Spleen (tissue), 11 donors: ENCODE data around the gene LRRC8A. TPM values are rescaled to one million over a fixed set of nuclear protein-coding genes. Genes with fewer than 3 reads are reported as not detected.

ENCODE experiments used
- DNase-seq: peaks from one replicate; pipeline ENCODE4 v3.0.0-alpha.2; 2020
- H3K27ac ChIP-seq, 8 donors: fragments of 200-600 bp; sonication (generic) in 7 of 8; 1 replicate in 4 of 8; 2 replicates in 4 of 8; pipeline versions ENCODE4 v1.5.0 to v1.8.0; 2016 to 2021; ENCODE audit warnings: inconsistent platforms in 4 of 8, mild to moderate bottlenecking in 4 of 8, moderate library complexity in 1 of 8
- H3K27me3 ChIP-seq, 7 donors: fragments of 200-600 bp; sonication (generic) in 6 of 7; replicated peaks in 1 of 7; 1 replicate in 4 of 7; 2 replicates in 3 of 7; pipeline versions ENCODE4 v1.5.0 to v1.8.0; 2016 to 2021; ENCODE audit warnings: inconsistent platforms in 3 of 7, mild to moderate bottlenecking in 1 of 7
- H3K36me3 ChIP-seq, 6 donors: fragments of 200-600 bp; sonication (generic) in 5 of 6; 1 replicate in 4 of 6; 2 replicates in 2 of 6; pipeline versions ENCODE4 v1.5.0 to v1.8.0; 2016 to 2021; ENCODE audit warnings: inconsistent platforms in 2 of 6
- H3K4me1 ChIP-seq, 6 donors: fragments of 200-600 bp; sonication (generic) in 5 of 6; 1 replicate in 3 of 6; 2 replicates in 3 of 6; pipeline versions ENCODE4 v1.5.0 to v1.8.0; 2016 to 2021; ENCODE audit warnings: inconsistent platforms in 3 of 6
- H3K4me3 ChIP-seq, 8 donors: fragments of 200-600 bp; sonication (generic) in 7 of 8; 1 replicate in 4 of 8; 2 replicates in 4 of 8; pipeline versions ENCODE4 v1.5.0 to v1.8.0; 2016 to 2021; ENCODE audit warnings: inconsistent platforms in 4 of 8, mild to moderate bottlenecking in 4 of 8, moderate library complexity in 2 of 8
- H3K9me3 ChIP-seq, 8 donors: fragments of 200-600 bp; sonication (generic) in 7 of 8; 1 replicate in 4 of 8; 2 replicates in 4 of 8; pipeline versions ENCODE4 v1.5.0 to v1.8.0; 2016 to 2021; ENCODE audit warnings: inconsistent platforms in 4 of 8
- CTCF ChIP-seq, 11 experiments: fragments of 200-600 bp in 7 of 11; fragments of 450-650 bp in 4 of 11; sonication (generic) in 4 of 11; IDR thresholded peaks in 8 of 11; conservative IDR thresholded peaks in 3 of 11; 1 replicate in 7 of 11; 2 replicates in 4 of 11; pipeline versions ENCODE4 v1.4.0 to v1.8.0; 2016 to 2021; ENCODE audit warnings: antibody characterized with exemption in 11 of 11, inconsistent platforms in 4 of 11, mild to moderate bottlenecking in 1 of 11
- POLR2A ChIP-seq, 3 donors: fragments of 450-650 bp; IDR thresholded peaks; one replicate each; pipeline ENCODE4 v1.5.1; 2017; ENCODE audit warnings: antibody characterized with exemption in 3 of 3, mild to moderate bottlenecking in 1 of 3
- POLR2AphosphoS5 ChIP-seq, 3 donors: sonication (generic); formaldehyde crosslinking; IDR thresholded peaks; one replicate each; pipeline ENCODE4 v1.5.1; 2017; ENCODE audit warnings: antibody characterized with exemption in 3 of 3
- WGBS, 5 donors: extraction: QIAGEN DNeasy Blood & Tissue Kit in 3 of 5; methylation state at CpG; one replicate each; pipeline versions ENCODE4 v1.1.5 to v1.1.7; 2013 to 2018; 5-methylcytosine and 5-hydroxymethylcytosine counted together
- intact Hi-C: fragments of 100-400 bp; cut with DNase I; formaldehyde crosslinking; loops from one replicate; pipeline ENCODE4 v1.15.0; 2023; ENCODE audit warnings: low total_unique reads
- polyA plus RNA-seq, 3 donors: library from polyadenylated mRNA; stranded (reverse); fragments of 200-250 nt; gene quantifications; one replicate each; pipeline ENCODE4 v1.2.1, GENCODE V29; 2013
- total RNA-seq, 7 donors: library from RNA; depleted of rRNA in 3 of 7; stranded (reverse); fragments of >200 nt in 3 of 7; fragmentation: NEBNext Ultra II Directional in 4 of 7; extraction: Animal tissue kit (Norgen Biotek cat#: 25700) in 4 of 7; gene quantifications; one replicate each; pipeline versions ENCODE4 v1.1.0 to v1.2.1, GENCODE V29; 2016 to 2021
- donor health status: healthy with polysubstance abuse.
- donor health status: DM: no; HTN: no; CAD: no; lungs with moderate emphysema.
- donor health status: DM: no; HTN: no; CAD: no.
- donor health status: Bipolar disorder and iron deficiency.
- donor health status: healthy.
- donor health status: DM: no; HTN: no; CAD: no.
- donor health status: DM: yes; HTN: yes; CAD: no.

Gene LRRC8A
- total and polyA plus RNA-seq, 10 donors: 3.5 to 59.0 (median 28.4) TPM

GRCh38 chr9:128895556-128895955, 13.6 kb downstream of the LRRC8A start:
- 72 to 89% (median 84%) methylated on average over 4 of the region's 4 CpGs for WGBS, 5 donors
- H3K36me3 ChIP-seq: peaks cover 0 to 88% (median 24%) of the 10 kb centered on the region in 6 donors
- H3K4me1 ChIP-seq: peaks cover 30 to 100% (median 56%) of the 10 kb centered on the region in 6 donors
- no peaks in the 10 kb centered on the region for H3K9me3 ChIP-seq
- no peak for DNase-seq
- H3K27me3 ChIP-seq: no peaks in the 10 kb centered on the region
- TF ChIP-seq POLR2AphosphoS5 (IDR thresholded peaks at IDR 0.05) (peak in 1 of 3 donors; percentile 12), CTCF (IDR thresholded peaks at IDR 0.05 in 8 of 11, conservative IDR thresholded peaks at IDR 0.05 in 3 of 11) (no peak)
- peak overlapping the region in 3 of 8 donors; percentile 5 to 37 (median 14) for H3K27ac ChIP-seq
- intact Hi-C loops: no loop called here
- no peak overlapping the region for H3K4me3 ChIP-seq

DNA sequence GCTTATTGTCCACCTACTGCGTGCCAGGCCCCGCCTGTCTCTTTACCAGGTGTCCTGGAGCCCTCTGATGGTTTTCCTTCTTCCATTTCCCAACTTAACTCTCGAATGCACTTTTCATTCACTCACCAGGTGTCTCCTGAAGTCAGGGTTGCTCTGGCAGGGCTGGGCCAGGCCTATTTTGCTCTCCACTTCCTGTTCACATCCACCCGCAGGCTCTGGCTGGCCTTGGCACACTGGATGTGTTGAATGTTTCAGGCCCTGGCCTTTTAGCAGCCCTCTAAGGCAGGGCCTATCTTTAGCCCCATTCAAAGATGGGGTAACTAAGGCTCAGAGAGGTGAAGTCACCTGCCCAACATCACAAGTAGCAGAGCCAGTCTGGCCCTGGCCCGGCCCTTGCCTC, 16.4 kb downstream of the LRRC8A start:
- WGBS, 5 donors: 62 to 73% (median 63%) methylated on average over 5 of the region's 5 CpGs
- Histone ChIP-seq H3K4me3 (no peak overlapping the region), H3K9me3 (no peaks in the 10 kb centered on the region), H3K27ac (peak overlapping the region; percentile 4 to 93 (median 78)), H3K36me3 (peaks cover 0 to 67% (median 20%) of the 10 kb centered on the region in 6 donors), H3K27me3 (no peaks in the 10 kb centered on the region), H3K4me1 (peaks cover 42 to 100% (median 62%) of the 10 kb centered on the region in 6 donors)
- TF ChIP-seq POLR2A (IDR thresholded peaks at IDR 0.05) (no peak), POLR2AphosphoS5 (IDR thresholded peaks at IDR 0.05) (peak in 2 of 3 donors; percentile 15 to 52)
- no peak for DNase-seq
- intact Hi-C loops: no loop called here

DNA sequence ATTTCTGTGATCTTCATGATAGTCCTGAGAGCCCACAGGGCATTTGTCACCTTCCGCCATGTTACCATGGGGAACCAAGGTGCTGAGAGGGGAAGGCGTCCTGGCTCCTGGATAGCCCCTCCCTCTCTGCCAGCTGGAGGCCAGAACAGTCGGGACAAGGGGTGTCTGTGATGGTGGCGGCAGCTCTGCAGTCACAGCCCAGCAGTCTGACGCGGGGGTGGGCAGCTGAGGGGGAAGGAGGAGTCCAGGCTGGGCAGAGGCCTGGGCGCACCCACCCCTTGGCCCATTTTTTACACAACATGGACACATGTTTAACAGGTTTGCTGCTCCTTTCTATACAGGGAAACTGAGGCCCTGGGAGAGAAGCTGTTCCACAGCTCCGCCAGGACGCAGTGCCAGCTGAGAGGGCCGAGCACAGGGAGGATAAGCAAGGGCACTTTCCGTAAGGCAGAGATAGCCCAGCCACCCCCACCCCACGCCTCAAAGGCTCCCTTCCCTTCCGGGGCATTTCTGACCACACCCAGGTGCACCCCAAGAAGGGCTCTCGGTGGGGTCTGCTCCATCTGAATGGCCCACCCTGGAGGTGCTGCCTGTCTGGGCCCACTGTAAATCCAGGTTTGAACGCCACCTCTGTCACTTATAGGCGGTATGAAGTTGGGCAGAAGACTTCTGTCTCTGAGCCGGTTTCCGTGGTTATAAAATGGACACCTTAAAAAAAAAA, 17.1 kb downstream of the LRRC8A start:
- H3K36me3 ChIP-seq: peaks cover 0 to 60% (median 20%) of the 10 kb centered on the region in 6 donors
- H3K27ac ChIP-seq: peak overlapping the region; percentile 4 to 93 (median 78)
- DNase-seq: no peak
- peaks cover 42 to 100% (median 64%) of the 10 kb centered on the region in 6 donors for H3K4me1 ChIP-seq
- 62 to 73% (median 70%) methylated on average over 14 to 18 of the region's 18 CpGs for WGBS, 5 donors
- TF ChIP-seq CTCF (IDR thresholded peaks at IDR 0.05 in 8 of 11, conservative IDR thresholded peaks at IDR 0.05 in 3 of 11): no peak
- TF ChIP-seq POLR2AphosphoS5 (IDR thresholded peaks at IDR 0.05): peak in 1 of 3 donors; percentile 27
- H3K9me3 ChIP-seq: no peaks in the 10 kb centered on the region
- intact Hi-C loops: no loop called here
- no peaks in the 10 kb centered on the region for H3K27me3 ChIP-seq
- H3K4me3 ChIP-seq: no peak overlapping the region

DNA sequence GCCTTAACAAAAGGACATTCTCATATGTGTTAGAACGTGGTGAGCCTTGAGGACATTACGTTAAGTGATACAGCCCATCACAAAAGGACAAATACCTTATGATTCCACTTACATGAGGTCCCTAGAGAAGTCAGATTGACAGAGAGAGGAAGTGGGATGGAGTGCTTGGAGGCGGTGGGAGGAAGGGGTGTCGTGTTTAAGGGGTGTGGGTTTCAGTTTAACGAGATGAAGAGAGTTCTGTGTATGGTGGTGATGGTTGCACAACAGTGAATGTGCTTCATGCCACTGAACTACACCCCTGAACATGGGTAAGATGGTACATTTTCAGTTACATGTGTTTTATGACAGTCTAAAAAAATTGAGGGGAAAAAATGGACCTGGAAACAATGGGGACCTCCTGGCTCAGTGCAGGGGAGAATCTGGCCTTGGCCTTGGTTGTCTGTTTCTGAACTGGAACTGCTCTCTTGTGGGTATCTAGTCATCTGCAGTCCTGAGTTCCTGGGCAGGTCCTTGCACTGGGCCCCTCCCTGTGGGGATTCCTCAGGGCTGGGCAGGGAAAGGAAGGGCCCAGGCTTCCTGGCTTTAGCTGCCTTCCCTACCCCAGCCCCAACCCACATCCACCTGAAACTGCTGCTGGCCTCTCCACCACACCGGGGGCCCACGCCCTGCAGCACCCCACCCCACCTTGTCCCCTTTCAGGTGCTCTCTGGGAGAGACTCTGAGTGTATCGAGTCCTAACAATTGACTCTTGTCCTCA, 17.8 kb downstream of the LRRC8A start:
- TF ChIP-seq POLR2A (IDR thresholded peaks at IDR 0.05) (no peak), CTCF (IDR thresholded peaks at IDR 0.05 in 8 of 11, conservative IDR thresholded peaks at IDR 0.05 in 3 of 11) (no peak), POLR2AphosphoS5 (IDR thresholded peaks at IDR 0.05) (peak in 2 of 3 donors; percentile 42 to 46)
- WGBS, 5 donors: 18 to 31% (median 23%) methylated on average over 8 of the region's 8 CpGs
- Histone ChIP-seq H3K4me3 (no peak overlapping the region), H3K27ac (peak overlapping the region; percentile 4 to 93 (median 78)), H3K27me3 (no peaks in the 10 kb centered on the region), H3K4me1 (peaks cover 41 to 99% (median 63%) of the 10 kb centered on the region in 6 donors), H3K36me3 (peaks cover 0 to 53% (median 20%) of the 10 kb centered on the region in 6 donors), H3K9me3 (no peaks in the 10 kb centered on the region)
- intact Hi-C loops: no loop called here
- DNase-seq: no peak
